ENCODE measurements around the gene VWA3B. TPM values are rescaled to one million over a fixed set of nuclear protein-coding genes. Genes with fewer than 3 reads are reported as not detected.
A peak's percentile ranks its signal among the peaks of the same experiment; 100 is the strongest.
"Not testable (repeated sequence)": the region's sequence is repeated elsewhere in the genome, so short reads cannot be mapped to it uniquely, and the experiment has no call there.

VWA3B gene
- polyA plus RNA-seq, 4 donors, result 0.16 to 1.4 (median 0.51) TPM; not detected in 1

GRCh38 chr2:98044730-98045129 is 42.2 kb upstream of the VWA3B start:
- H3K4me3 ChIP-seq (ENCODE audit: low read depth in 1 of 3, low read length in 3 of 3); DNase-seq; H3K36me3 ChIP-seq (ENCODE audit: control insufficient read depth in 3 of 3, insufficient read depth in 2 of 3, low read depth in 1 of 3, low read length in 3 of 3); FAIRE-seq; H3K27me3 ChIP-seq (ENCODE audit: control insufficient read depth in 3 of 3, insufficient read depth in 3 of 3, low read length in 3 of 3); H3K27ac ChIP-seq (ENCODE audit: low read depth in 1 of 3, low read length in 2 of 3); H3K4me1 ChIP-seq (ENCODE audit: control insufficient read depth in 3 of 3, insufficient read depth in 2 of 3, low read depth in 1 of 3, low read length in 2 of 3): not testable (repeated sequence)
- 94 to 95% (median 95%) methylated on average over 2 of the region's 2 CpGs for WGBS, 3 donors
- peaks cover 0 to 20% of the 10 kb centered on the region in 2 donors for H3K9me3 ChIP-seq (ENCODE audit: control insufficient read depth in 2 of 2, insufficient read depth in 1 of 2, low read depth in 1 of 2, low read length in 1 of 2)

- no peak for FAIRE-seq
- Histone ChIP-seq H3K36me3 (ENCODE audit: control insufficient read depth in 3 of 3, insufficient read depth in 2 of 3, low read depth in 1 of 3, low read length in 3 of 3) (no peaks in the 10 kb centered on the region), H3K4me1 (ENCODE audit: control insufficient read depth in 3 of 3, insufficient read depth in 2 of 3, low read depth in 1 of 3, low read length in 2 of 3) (no peaks in the 10 kb centered on the region), H3K27ac (ENCODE audit: low read depth in 1 of 3, low read length in 2 of 3) (no peak overlapping the region), H3K4me3 (ENCODE audit: low read depth in 1 of 3, low read length in 3 of 3) (no peak overlapping the region), H3K9me3 (ENCODE audit: control insufficient read depth in 2 of 2, insufficient read depth in 1 of 2, low read depth in 1 of 2, low read length in 1 of 2) (peaks cover 0 to 6% of the 10 kb centered on the region in 2 donors), H3K27me3 (ENCODE audit: control insufficient read depth in 3 of 3, insufficient read depth in 3 of 3, low read length in 3 of 3) (no peaks in the 10 kb centered on the region)
- DNase-seq, result peak; percentile 52 to 80
- 43 to 64% (median 51%) methylated on average over 2 of the region's 2 CpGs for WGBS, 3 donors
Observed at GRCh38 chr2:98050070-98050469, 36.9 kb upstream of the VWA3B start.

GRCh38 chr2:98058191-98058975 is 28.6 kb upstream of the VWA3B start:
- DNase-seq (no peak), FAIRE-seq (no peak)
- Histone ChIP-seq H3K27ac (ENCODE audit: low read depth in 1 of 3, low read length in 2 of 3) (no peak overlapping the region), H3K27me3 (ENCODE audit: control insufficient read depth in 3 of 3, insufficient read depth in 3 of 3, low read length in 3 of 3) (no peaks in the 10 kb centered on the region), H3K4me1 (ENCODE audit: control insufficient read depth in 3 of 3, insufficient read depth in 2 of 3, low read depth in 1 of 3, low read length in 2 of 3) (no peaks in the 10 kb centered on the region), H3K36me3 (ENCODE audit: control insufficient read depth in 3 of 3, insufficient read depth in 2 of 3, low read depth in 1 of 3, low read length in 3 of 3) (no peaks in the 10 kb centered on the region), H3K4me3 (ENCODE audit: low read depth in 1 of 3, low read length in 3 of 3) (no peak overlapping the region), H3K9me3 (ENCODE audit: control insufficient read depth in 2 of 2, insufficient read depth in 1 of 2, low read depth in 1 of 2, low read length in 1 of 2) (no peaks in the 10 kb centered on the region)
- WGBS, 3 donors, result 90 to 92% (median 91%) methylated on average over 14 of the region's 14 CpGs

DNA sequence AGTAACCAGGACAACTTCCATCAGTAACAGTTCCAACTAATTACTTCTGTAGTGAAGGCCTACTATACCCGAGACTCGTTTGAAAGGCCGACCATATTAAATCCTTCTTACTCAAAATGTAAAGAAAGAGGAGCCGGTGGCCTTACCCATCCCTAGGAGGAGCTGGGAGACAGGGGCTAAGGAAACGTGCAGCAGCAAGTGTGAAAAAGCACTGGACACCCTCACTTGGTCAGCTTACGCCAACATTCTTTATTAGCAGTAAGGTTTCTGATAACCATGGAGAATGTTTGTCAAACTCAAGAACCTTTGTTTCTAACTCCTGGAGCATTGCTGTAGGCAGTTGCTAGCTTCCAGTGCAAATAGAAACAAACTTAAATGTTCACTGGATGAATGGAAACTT is 26.7 kb upstream of the VWA3B start:
- no peaks in the 10 kb centered on the region for H3K4me1 ChIP-seq (ENCODE audit: control insufficient read depth in 3 of 3, insufficient read depth in 2 of 3, low read depth in 1 of 3, low read length in 2 of 3)
- no peak overlapping the region for H3K4me3 ChIP-seq (ENCODE audit: low read depth in 1 of 3, low read length in 3 of 3)
- no peak overlapping the region for H3K27ac ChIP-seq (ENCODE audit: low read depth in 1 of 3, low read length in 2 of 3)
- no peaks in the 10 kb centered on the region for H3K36me3 ChIP-seq (ENCODE audit: control insufficient read depth in 3 of 3, insufficient read depth in 2 of 3, low read depth in 1 of 3, low read length in 3 of 3)
- DNase-seq (no peak), FAIRE-seq (no peak)
- no peaks in the 10 kb centered on the region for H3K9me3 ChIP-seq (ENCODE audit: control insufficient read depth in 2 of 2, insufficient read depth in 1 of 2, low read depth in 1 of 2, low read length in 1 of 2)
- WGBS, 3 donors, result 94 to 95% (median 95%) methylated on average over 6 of the region's 6 CpGs
- H3K27me3 ChIP-seq (ENCODE audit: control insufficient read depth in 3 of 3, insufficient read depth in 3 of 3, low read length in 3 of 3), result no peaks in the 10 kb centered on the region

DNA sequence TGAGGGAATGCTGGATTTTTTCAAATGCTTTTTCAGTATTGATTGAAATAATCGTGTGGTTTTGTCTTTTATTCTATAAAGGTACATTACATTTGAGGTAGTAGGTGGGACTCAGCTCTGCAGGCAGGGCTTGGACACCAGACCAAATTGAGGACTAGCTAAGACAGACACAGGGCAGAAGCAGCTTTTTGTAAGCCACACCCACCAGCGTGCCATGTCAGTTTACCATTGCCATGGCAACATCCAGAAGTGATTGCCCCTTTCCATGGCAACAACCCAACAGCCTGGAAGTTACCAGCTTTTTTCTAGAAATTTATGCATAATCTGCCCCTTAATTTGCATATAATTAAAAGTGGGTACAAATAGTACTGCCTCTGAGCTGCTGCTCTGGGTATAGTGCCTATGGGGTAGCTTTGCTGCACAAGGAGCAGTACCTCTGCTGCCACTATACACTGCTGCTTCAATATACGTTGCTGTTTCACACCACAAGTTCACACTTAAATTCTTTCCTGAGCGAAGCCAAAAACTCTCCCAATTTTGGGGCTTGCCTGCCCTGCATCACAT is 23.6 kb upstream of the VWA3B start:
- Histone ChIP-seq H3K36me3 (ENCODE audit: control insufficient read depth in 3 of 3, insufficient read depth in 2 of 3, low read depth in 1 of 3, low read length in 3 of 3) (no peaks in the 10 kb centered on the region), H3K27me3 (ENCODE audit: control insufficient read depth in 3 of 3, insufficient read depth in 3 of 3, low read length in 3 of 3) (no peaks in the 10 kb centered on the region), H3K4me3 (ENCODE audit: low read depth in 1 of 3, low read length in 3 of 3) (no peak overlapping the region), H3K9me3 (ENCODE audit: control insufficient read depth in 2 of 2, insufficient read depth in 1 of 2, low read depth in 1 of 2, low read length in 1 of 2) (no peaks in the 10 kb centered on the region), H3K4me1 (ENCODE audit: control insufficient read depth in 3 of 3, insufficient read depth in 2 of 3, low read depth in 1 of 3, low read length in 2 of 3) (no peaks in the 10 kb centered on the region), H3K27ac (ENCODE audit: low read depth in 1 of 3, low read length in 2 of 3) (no peak overlapping the region)
- DNase-seq (no peak), FAIRE-seq (no peak)
- 72 to 76% (median 76%) methylated on average over 4 of the region's 4 CpGs for WGBS, 3 donors

GRCh38 chr2:98065808-98066207 is 21.2 kb upstream of the VWA3B start:
- WGBS, 3 donors, result 93 to 95% (median 94%) methylated on average over 4 of the region's 4 CpGs
- FAIRE-seq (no peak), DNase-seq (no peak)
- Histone ChIP-seq H3K9me3 (ENCODE audit: control insufficient read depth in 2 of 2, insufficient read depth in 1 of 2, low read depth in 1 of 2, low read length in 1 of 2) (no peaks in the 10 kb centered on the region), H3K36me3 (ENCODE audit: control insufficient read depth in 3 of 3, insufficient read depth in 2 of 3, low read depth in 1 of 3, low read length in 3 of 3) (no peaks in the 10 kb centered on the region), H3K4me3 (ENCODE audit: low read depth in 1 of 3, low read length in 3 of 3) (no peak overlapping the region), H3K27ac (ENCODE audit: low read depth in 1 of 3, low read length in 2 of 3) (no peak overlapping the region), H3K27me3 (ENCODE audit: control insufficient read depth in 3 of 3, insufficient read depth in 3 of 3, low read length in 3 of 3) (no peaks in the 10 kb centered on the region), H3K4me1 (ENCODE audit: control insufficient read depth in 3 of 3, insufficient read depth in 2 of 3, low read depth in 1 of 3, low read length in 2 of 3) (no peaks in the 10 kb centered on the region)

DNA sequence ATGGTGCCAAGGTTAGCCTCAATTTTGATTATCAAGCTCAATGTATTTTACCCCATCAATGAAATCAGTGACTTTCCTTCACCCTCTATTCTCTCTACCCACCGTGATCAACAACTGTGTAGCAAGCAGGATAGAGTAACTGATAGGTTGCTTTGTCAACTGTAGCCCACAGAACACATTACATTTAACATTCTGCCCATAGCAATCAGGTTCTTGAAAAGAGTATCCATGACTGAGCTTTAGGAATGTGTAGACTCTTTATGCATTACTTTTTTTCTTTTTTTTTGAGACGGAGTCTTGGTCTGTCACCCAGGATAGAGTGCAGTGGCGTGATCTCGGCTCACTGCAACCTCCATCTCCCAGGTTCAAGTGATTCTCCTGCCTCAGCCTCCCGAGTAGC is 19.8 kb upstream of the VWA3B start:
- Histone ChIP-seq H3K9me3 (ENCODE audit: control insufficient read depth in 2 of 2, insufficient read depth in 1 of 2, low read depth in 1 of 2, low read length in 1 of 2) (no peaks in the 10 kb centered on the region), H3K4me1 (ENCODE audit: control insufficient read depth in 3 of 3, insufficient read depth in 2 of 3, low read depth in 1 of 3, low read length in 2 of 3) (no peaks in the 10 kb centered on the region), H3K4me3 (ENCODE audit: low read depth in 1 of 3, low read length in 3 of 3) (no peak overlapping the region), H3K36me3 (ENCODE audit: control insufficient read depth in 3 of 3, insufficient read depth in 2 of 3, low read depth in 1 of 3, low read length in 3 of 3) (no peaks in the 10 kb centered on the region), H3K27me3 (ENCODE audit: control insufficient read depth in 3 of 3, insufficient read depth in 3 of 3, low read length in 3 of 3) (no peaks in the 10 kb centered on the region), H3K27ac (ENCODE audit: low read depth in 1 of 3, low read length in 2 of 3) (no peak overlapping the region)
- 95 to 96% (median 95%) methylated on average over 4 to 5 of the region's 5 CpGs for WGBS, 3 donors
- no peak for DNase-seq
- FAIRE-seq, result no peak

DNA sequence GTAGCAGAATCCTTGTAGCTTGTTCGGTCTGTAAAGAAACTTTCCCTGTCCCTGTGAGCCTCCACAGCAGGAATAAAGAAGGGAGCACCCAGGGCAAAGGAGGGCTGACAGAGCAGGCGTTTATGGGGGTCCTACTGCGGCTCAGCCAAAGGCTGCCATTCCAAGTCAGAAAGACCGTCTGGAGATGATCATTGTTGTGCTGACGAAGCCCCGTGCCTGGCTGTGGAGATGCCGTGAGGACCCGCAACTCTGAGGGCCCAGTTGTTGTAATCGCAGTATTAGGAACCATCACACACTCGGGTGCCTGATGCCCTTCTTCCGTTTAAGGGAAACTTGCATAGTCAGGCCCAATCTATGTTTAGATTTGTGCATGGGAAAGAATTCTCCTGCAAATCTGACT is 16.9 kb upstream of the VWA3B start:
- DNase-seq (no peak), FAIRE-seq (no peak)
- 68 to 90% (median 88%) methylated on average over 11 of the region's 11 CpGs for WGBS, 3 donors
- Histone ChIP-seq H3K27ac (ENCODE audit: low read depth in 1 of 3, low read length in 2 of 3) (no peak overlapping the region), H3K4me3 (ENCODE audit: low read depth in 1 of 3, low read length in 3 of 3) (no peak overlapping the region), H3K9me3 (ENCODE audit: control insufficient read depth in 2 of 2, insufficient read depth in 1 of 2, low read depth in 1 of 2, low read length in 1 of 2) (no peaks in the 10 kb centered on the region), H3K36me3 (ENCODE audit: control insufficient read depth in 3 of 3, insufficient read depth in 2 of 3, low read depth in 1 of 3, low read length in 3 of 3) (no peaks in the 10 kb centered on the region), H3K27me3 (ENCODE audit: control insufficient read depth in 3 of 3, insufficient read depth in 3 of 3, low read length in 3 of 3) (no peaks in the 10 kb centered on the region), H3K4me1 (ENCODE audit: control insufficient read depth in 3 of 3, insufficient read depth in 2 of 3, low read depth in 1 of 3, low read length in 2 of 3) (no peaks in the 10 kb centered on the region)

DNA sequence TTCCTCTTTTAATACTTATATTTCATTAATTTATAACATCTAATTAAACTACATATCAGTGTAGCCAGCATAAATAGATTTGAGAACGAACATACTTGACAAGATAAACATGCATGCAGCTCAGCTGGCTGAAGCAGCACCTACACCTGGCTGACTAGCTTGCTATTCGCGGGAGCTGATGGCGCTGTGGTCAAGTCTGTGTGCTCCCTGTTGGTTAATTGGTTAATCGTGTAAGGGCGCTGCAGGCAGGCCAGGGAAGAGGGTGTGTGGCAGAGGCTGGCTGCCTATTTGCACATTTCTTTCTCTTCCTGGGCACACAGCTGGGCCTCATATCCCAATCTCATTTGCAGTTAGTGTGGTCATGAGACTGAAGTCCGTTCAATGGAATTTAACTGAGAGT is 14.5 kb upstream of the VWA3B start:
- H3K4me1 ChIP-seq (ENCODE audit: control insufficient read depth in 3 of 3, insufficient read depth in 2 of 3, low read depth in 1 of 3, low read length in 2 of 3), result no peaks in the 10 kb centered on the region
- no peaks in the 10 kb centered on the region for H3K36me3 ChIP-seq (ENCODE audit: control insufficient read depth in 3 of 3, insufficient read depth in 2 of 3, low read depth in 1 of 3, low read length in 3 of 3)
- no peak for FAIRE-seq
- WGBS, 3 donors, result 86 to 91% (median 88%) methylated on average over 7 of the region's 7 CpGs
- no peak for DNase-seq
- no peaks in the 10 kb centered on the region for H3K9me3 ChIP-seq (ENCODE audit: control insufficient read depth in 2 of 2, insufficient read depth in 1 of 2, low read depth in 1 of 2, low read length in 1 of 2)
- H3K4me3 ChIP-seq (ENCODE audit: low read depth in 1 of 3, low read length in 3 of 3), result no peak overlapping the region
- no peak overlapping the region for H3K27ac ChIP-seq (ENCODE audit: low read depth in 1 of 3, low read length in 2 of 3)
- no peaks in the 10 kb centered on the region for H3K27me3 ChIP-seq (ENCODE audit: control insufficient read depth in 3 of 3, insufficient read depth in 3 of 3, low read length in 3 of 3)

Data from small intestine (tissue), 7 donors.